SU-DHL-6 (cell line): Measurements from ENCODE around the gene TBL1X.

ENCODE experiments used
- CTCF ChIP-seq: fragments of 200-600 bp; sonication (generic); IDR thresholded peaks from one replicate; pipeline ENCODE4 v1.5.1; 2017; ENCODE audit warnings: antibody characterized with exemption, mild to moderate bottlenecking, low read length, moderate library complexity; ENCODE audit not compliant: insufficient read depth, poor library complexity, severe bottlenecking
- EZH2phosphoT487 ChIP-seq: fragments of 200-600 bp; sonication (generic), shearing (Covaris generic); conservative IDR thresholded peaks from 2 replicates; pipeline ENCODE4 v1.6.1; 2018; ENCODE audit warnings: mild to moderate bottlenecking, antibody characterized with exemption, low read length, moderate library complexity, mixed read lengths

- TF ChIP-seq CTCF (no peak), EZH2phosphoT487 (no peak)
Observed at GRCh38 chrX:9781941-9782340, 317.1 kb downstream of the TBL1X start.
